Measurements from ENCODE around the gene MERTK. TPM values are rescaled to one million over a fixed set of nuclear protein-coding genes. Genes with fewer than 3 reads are reported as not detected.
"Not testable (repeated sequence)": the region's sequence is repeated elsewhere in the genome, so short reads cannot be mapped to it uniquely, and the experiment has no call there.

MERTK gene
- total RNA-seq, 6 experiments from 2014 or later, result not detected

DNA sequence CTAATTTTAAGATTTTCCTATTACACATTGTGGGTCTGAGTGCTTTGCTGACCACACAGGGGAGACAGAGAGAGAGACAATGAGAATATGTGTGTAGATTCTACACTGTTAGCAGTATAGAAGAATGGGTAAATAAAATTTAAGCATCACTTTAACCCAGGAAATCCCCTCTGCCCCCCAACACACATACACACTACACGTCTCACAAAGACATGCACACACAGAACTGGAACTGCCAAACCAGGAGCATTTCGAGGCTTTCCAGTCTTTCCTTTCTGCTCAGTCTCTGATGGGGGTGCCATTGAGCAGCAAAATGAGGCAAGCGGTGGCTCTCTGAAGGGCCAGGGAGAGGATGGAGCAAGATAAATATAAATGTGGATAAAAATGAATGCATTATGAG lies 2.5 kb downstream of the MERTK start:
- no peak for DNase-seq
- peaks cover 32% of the 10 kb centered on the region for H3K27me3 Mint-ChIP-seq (ENCODE audit: insufficient read depth)
- H3K4me1 Mint-ChIP-seq (ENCODE audit: low read depth), result no peaks in the 10 kb centered on the region
- TF ChIP-seq, protein P1, sequence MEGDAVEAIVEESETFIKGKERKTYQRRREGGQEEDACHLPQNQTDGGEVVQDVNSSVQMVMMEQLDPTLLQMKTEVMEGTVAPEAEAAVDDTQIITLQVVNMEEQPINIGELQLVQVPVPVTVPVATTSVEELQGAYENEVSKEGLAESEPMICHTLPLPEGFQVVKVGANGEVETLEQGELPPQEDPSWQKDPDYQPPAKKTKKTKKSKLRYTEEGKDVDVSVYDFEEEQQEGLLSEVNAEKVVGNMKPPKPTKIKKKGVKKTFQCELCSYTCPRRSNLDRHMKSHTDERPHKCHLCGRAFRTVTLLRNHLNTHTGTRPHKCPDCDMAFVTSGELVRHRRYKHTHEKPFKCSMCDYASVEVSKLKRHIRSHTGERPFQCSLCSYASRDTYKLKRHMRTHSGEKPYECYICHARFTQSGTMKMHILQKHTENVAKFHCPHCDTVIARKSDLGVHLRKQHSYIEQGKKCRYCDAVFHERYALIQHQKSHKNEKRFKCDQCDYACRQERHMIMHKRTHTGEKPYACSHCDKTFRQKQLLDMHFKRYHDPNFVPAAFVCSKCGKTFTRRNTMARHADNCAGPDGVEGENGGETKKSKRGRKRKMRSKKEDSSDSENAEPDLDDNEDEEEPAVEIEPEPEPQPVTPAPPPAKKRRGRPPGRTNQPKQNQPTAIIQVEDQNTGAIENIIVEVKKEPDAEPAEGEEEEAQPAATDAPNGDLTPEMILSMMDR (IDR thresholded peaks at IDR 0.05), result peak; percentile 51
- H3K27ac Mint-ChIP-seq, result no peak overlapping the region
- H3K36me3 Mint-ChIP-seq (ENCODE audit: low read depth), result no peaks in the 10 kb centered on the region
- no peak overlapping the region for H3K4me3 Mint-ChIP-seq
- H3K9me3 Mint-ChIP-seq, result no peaks in the 10 kb centered on the region

DNA sequence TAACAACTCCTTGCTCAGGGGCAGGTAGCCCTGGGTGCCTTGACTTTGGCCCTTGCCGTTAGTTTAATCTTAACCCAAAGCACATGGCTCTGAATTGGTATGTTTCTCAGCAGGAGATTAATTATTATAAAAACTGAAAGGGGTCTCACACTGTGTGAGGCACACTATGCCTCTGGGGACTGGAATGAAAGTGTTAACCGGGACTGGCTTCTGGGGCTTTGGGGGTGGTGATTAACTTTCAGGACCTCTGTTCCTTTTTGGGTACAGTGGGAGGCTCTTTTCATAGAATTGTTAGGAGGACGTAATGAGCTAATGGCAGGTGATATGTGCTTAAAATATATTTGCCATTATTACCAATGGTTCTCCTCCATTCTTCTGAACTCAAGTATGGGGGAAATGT lies 5.1 kb downstream of the MERTK start:
- Mint-ChIP-seq H3K4me3 (no peak overlapping the region), H3K4me1 (ENCODE audit: low read depth) (peaks cover 9% of the 10 kb centered on the region), H3K9me3 (no peaks in the 10 kb centered on the region), H3K27ac (no peak overlapping the region), H3K27me3 (ENCODE audit: insufficient read depth) (peaks cover 44% of the 10 kb centered on the region), H3K36me3 (ENCODE audit: low read depth) (no peaks in the 10 kb centered on the region)
- TF ChIP-seq, protein P1 (IDR thresholded peaks at IDR 0.05), result no peak
- no peak for DNase-seq

DNA sequence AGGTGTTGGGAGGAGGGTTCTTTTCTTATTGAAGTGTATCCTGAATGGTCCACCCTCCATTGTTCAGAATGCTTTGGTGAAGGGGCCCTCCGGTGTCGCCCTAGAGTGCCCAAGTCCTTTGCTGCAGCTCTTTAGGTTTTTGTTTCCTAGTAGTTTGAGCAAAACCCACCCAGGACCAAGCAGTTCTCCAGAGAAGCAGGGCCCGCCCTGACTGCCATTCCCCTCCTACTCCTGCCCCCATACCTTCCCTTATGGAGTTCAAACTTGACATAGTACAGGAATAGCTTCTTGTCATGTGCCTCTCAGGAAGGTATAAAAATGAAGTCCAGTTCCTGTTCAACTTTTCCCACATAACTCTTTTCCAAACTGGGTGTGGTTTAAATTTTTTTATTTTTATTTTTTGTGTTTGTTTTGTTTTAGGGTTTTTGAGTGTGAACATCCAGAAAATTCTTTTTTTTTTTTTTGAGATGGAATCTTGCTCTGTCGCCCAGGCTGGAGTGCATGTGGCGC lies 5.6 kb downstream of the MERTK start:
- H3K27ac Mint-ChIP-seq, result no peak overlapping the region
- H3K4me1 Mint-ChIP-seq (ENCODE audit: low read depth), result peaks cover 9% of the 10 kb centered on the region
- TF ChIP-seq, protein P1 (IDR thresholded peaks at IDR 0.05), result no peak
- no peaks in the 10 kb centered on the region for H3K9me3 Mint-ChIP-seq
- no peak for DNase-seq
- no peak overlapping the region for H3K4me3 Mint-ChIP-seq
- H3K27me3 Mint-ChIP-seq (ENCODE audit: insufficient read depth), result peaks cover 46% of the 10 kb centered on the region
- no peaks in the 10 kb centered on the region for H3K36me3 Mint-ChIP-seq (ENCODE audit: low read depth)

DNA sequence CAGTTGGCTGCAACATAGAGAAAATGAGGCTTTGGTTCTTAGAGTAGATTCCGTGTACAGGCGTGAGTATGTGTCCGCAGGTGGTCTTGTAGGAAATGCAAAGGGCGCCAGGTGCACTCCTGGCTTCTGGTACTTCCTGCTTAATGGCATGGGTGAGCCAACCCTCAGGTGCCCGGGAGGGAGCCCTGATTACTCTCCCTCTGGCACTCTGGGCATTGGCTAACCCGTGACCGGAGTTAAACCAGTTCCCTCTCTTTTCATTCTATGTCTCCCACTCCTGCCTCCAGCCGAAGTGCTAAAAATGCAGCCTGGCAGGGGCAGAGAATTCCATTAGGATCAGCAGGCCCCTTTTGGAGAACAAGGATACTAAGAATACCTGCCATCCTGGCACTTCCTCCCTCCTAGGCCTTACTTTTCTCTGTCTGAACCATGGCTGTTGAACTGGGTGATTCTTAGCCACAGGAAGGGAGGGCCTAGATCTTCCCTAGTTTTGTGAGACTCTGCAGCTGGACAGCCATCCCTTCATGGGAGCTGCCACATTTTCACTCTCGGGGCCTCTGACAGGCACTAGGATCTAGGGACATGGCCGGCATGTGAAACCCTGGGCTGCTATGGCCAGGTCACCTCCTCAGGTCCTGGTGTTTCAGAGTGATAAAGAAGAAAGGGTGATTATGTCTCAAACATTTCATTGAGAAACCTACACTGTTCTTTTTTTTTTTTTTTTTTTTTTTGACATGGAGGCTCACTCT lies 6.5 kb downstream of the MERTK start:
- Mint-ChIP-seq H3K9me3 (no peaks in the 10 kb centered on the region), H3K27ac (no peak overlapping the region), H3K36me3 (ENCODE audit: low read depth) (no peaks in the 10 kb centered on the region), H3K4me1 (ENCODE audit: low read depth) (peaks cover 9% of the 10 kb centered on the region), H3K27me3 (ENCODE audit: insufficient read depth) (peaks cover 41% of the 10 kb centered on the region), H3K4me3 (no peak overlapping the region)
- TF ChIP-seq, protein P1 (IDR thresholded peaks at IDR 0.05), result no peak
- DNase-seq, result no peak

DNA sequence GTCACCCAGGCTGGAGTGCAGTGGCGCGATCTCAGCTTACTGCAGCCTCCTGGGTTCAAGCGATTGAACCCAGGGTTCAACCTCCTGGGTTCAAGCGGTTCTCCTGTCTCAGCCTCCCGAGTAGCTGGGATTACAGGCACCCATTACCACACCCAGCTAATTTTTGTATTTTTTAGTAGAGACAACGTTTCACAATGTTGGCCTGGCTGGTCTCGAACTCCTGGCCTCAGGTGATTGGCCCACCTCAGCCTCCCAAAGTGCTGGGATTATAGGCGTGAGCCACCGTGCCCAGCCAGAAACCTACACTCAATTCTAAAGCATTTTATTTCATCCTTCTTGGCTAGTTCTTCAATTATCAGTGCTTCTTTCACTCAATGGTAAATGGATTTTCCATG lies 7.1 kb downstream of the MERTK start:
- H3K27ac Mint-ChIP-seq; H3K4me3 Mint-ChIP-seq; H3K9me3 Mint-ChIP-seq; H3K36me3 Mint-ChIP-seq (ENCODE audit: low read depth); DNase-seq; H3K4me1 Mint-ChIP-seq (ENCODE audit: low read depth): not testable (repeated sequence)
- peaks cover 38% of the 10 kb centered on the region for H3K27me3 Mint-ChIP-seq (ENCODE audit: insufficient read depth)

DNA sequence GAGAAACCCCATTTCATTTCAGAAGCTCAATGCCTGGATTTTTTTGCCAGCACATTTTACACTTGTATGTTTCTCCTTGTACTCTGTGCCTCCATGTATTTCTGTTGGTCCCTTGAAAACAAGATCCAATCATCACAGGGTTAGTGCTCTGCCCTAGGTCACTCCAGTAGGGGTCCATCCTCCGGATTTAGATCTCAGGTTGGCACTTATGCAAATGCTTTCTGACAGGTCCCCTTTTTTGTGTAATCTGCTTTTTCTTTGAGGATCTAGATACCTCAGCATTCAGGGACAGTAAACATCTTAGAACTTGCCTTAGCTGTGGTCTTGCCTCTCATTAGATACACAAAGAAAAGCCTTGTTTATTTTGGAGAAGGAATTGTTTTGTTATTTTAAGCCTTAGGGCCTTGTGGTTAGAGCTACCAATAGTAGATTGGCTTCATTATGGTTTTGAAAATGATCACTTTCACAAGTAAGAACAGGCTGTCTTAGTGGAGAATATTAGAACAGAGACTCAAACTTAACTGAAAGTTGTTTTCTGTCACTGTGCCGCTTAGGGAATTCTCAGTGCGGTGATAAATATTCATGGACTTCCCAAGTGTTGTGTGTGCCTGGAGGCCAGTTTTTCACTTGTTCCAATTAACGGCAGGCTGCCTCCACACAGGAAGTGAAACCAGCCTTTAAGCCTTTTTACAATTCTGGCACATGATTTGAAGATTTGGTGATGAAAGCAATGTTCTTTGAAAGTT lies 7.8 kb downstream of the MERTK start:
- H3K36me3 Mint-ChIP-seq (ENCODE audit: low read depth), result no peaks in the 10 kb centered on the region
- H3K9me3 Mint-ChIP-seq, result no peaks in the 10 kb centered on the region
- DNase-seq, result no peak
- TF ChIP-seq, protein P1 (IDR thresholded peaks at IDR 0.05), result no peak
- no peak overlapping the region for H3K27ac Mint-ChIP-seq
- H3K4me3 Mint-ChIP-seq, result no peak overlapping the region
- peaks cover 36% of the 10 kb centered on the region for H3K27me3 Mint-ChIP-seq (ENCODE audit: insufficient read depth)
- peaks cover 9% of the 10 kb centered on the region for H3K4me1 Mint-ChIP-seq (ENCODE audit: low read depth)

Data from HFFc6 (cell line).